Natural killer cell treated with Interleukin-12 subunit alpha and Interleukin-12 subunit beta and Interleukin-15 and Interleukin-18, amount 100 ng/mL, for 72 hours (primary cell): ENCODE results near the gene C6orf136. TPM values are rescaled to one million over a fixed set of nuclear protein-coding genes. Genes with fewer than 3 reads are reported as not detected.

ENCODE experiments used
- ATAC-seq, 2 donors: fragments of 150-1000 bp; cut with Tn5 transposase in 1 of 2; sonication (Bioruptor Pico), chemical (Tn5 transposase) in 1 of 2; 2 replicates each; pipeline ENCODE4 v1.10.0; 2021
- DNase-seq: peaks from one replicate; pipeline ENCODE4 v3.0.0; 2022; ENCODE audit warnings: low spot score
- H3K27ac Mint-ChIP-seq, 2 donors: 1 replicate in 1 of 2; 2 replicates in 1 of 2; pipeline ENCODE4 v1.8.0; 2022; ENCODE audit warnings: mixed read lengths in 2 of 2, mild to moderate bottlenecking in 1 of 2, moderate library complexity in 1 of 2
- H3K27me3 Mint-ChIP-seq, 2 donors: 1 replicate in 1 of 2; 2 replicates in 1 of 2; pipeline ENCODE4 v1.8.0; 2022; ENCODE audit warnings: mixed read lengths in 2 of 2
- H3K36me3 Mint-ChIP-seq: one replicate; pipeline ENCODE4 v1.8.0; 2022; ENCODE audit warnings: mixed read lengths
- H3K4me1 Mint-ChIP-seq, 2 donors: 1 replicate in 1 of 2; 2 replicates in 1 of 2; pipeline ENCODE4 v1.8.0; 2022; ENCODE audit warnings: low read depth in 2 of 2, mixed read lengths in 2 of 2, mild to moderate bottlenecking in 1 of 2
- H3K4me3 Mint-ChIP-seq: one replicate; pipeline ENCODE4 v1.8.0; 2022; ENCODE audit warnings: mixed read lengths
- H3K9me3 Mint-ChIP-seq: 2 replicates; pipeline ENCODE4 v1.8.0; 2022; ENCODE audit warnings: mixed read lengths
- total RNA-seq, 2 donors: library from RNA; stranded (reverse); gene quantifications; one replicate each; pipeline ENCODE4 v1.2.3, GENCODE V29; 2022

C6orf136 gene
- total RNA-seq, 2 donors from 2014 or later, result 29.6 to 32.5 TPM

DNA sequence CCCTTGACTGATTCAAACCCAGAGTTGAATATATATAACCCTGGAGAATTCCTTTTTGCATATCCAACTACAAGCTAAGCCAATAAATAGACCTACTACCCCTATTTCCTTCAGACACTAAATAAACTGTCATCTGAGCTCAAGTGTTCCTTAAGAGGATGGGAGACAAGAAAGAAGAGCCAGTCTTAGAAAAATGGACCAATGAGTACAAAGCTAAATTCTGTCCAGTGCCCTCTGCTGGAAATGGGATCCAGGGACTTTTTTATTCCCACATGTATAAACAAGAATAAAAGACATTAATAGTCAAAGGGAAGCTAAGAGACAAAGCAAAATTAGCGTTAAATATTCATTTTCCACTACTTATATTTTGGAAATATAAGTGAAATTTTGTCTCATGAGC, 34.7 kb upstream of the C6orf136 start:
- no peaks in the 10 kb centered on the region for H3K27me3 Mint-ChIP-seq
- H3K27ac Mint-ChIP-seq, result peak overlapping the region; percentile 42 to 77
- H3K9me3 Mint-ChIP-seq, result no peaks in the 10 kb centered on the region
- H3K4me1 Mint-ChIP-seq, result peaks cover 67 to 72% of the 10 kb centered on the region in 2 donors
- ATAC-seq (no peak), DNase-seq (no peak)
- peaks cover 68% of the 10 kb centered on the region for H3K36me3 Mint-ChIP-seq
- H3K4me3 Mint-ChIP-seq, result no peak overlapping the region

DNA sequence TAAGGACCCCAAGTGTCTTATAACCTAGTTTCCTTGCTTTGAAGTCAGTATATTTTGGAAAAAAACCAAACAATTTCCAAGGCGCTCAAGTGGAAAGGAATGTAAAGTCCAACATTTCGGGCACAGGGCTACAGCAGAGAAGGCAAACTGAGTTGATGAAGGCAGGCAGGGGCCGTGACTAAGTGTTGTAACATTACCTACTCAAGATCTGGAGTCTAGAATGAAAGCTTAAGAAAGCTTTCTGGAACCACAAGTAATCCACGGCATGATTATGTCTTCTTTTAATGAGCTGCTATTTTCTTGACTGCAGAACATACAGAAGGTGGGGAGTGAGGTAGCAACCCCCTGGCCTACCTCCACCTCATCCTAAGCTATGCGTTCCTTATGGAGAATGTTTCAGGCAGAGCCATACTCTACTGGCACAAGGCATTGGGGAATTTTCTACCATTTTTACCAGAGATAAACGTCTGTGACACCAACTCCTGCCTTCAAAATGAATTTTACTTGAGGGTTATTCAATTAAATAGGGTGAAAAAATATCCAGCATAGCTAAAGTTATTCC, 34.2 kb upstream of the C6orf136 start:
- Mint-ChIP-seq H3K27ac (peak overlapping the region; percentile 95 to 98), H3K36me3 (peaks cover 65% of the 10 kb centered on the region), H3K9me3 (no peaks in the 10 kb centered on the region), H3K4me1 (peaks cover 67 to 75% of the 10 kb centered on the region in 2 donors), H3K4me3 (no peak overlapping the region), H3K27me3 (no peaks in the 10 kb centered on the region)
- no peak for DNase-seq
- ATAC-seq, result no peak

DNA sequence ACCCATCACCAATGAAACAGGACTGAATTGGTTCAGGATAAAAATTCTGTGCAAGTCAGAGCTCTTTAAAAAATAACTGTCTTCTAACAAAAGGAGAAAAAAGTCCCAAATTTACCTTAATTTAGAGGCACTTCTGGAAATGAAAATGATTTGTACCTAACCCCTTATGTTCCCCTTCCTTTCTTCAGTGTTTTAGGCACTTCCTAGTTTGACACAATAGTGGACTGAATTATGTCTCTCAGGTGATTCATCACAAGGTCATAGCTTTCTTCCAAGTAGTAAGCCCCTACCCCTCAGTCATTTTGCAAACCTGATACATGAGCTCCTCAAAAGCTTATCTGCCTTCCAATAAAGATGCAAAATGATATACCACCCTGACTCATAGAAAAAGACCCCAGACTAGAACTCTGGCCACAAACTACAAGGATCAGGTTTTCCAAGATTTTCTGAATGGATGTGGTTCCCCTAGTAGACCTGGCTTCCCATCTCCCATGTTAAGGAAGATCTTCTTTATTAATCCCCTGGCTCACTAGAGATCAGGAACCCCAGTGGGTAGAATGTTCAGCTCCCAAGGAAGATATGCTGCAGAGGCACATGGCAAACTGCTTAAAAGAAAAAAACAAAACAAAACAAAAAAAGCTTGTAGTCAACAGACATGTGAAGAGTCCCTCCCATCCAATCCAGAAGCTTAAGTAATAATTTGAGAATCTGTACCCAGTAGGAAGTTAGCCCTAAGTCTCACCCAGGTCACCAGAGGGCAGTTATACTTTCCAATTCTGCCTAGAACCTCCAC, 33.5 kb upstream of the C6orf136 start:
- peak overlapping the region; percentile 95 to 98 for H3K27ac Mint-ChIP-seq
- DNase-seq (no peak), ATAC-seq (no peak)
- no peaks in the 10 kb centered on the region for H3K9me3 Mint-ChIP-seq
- peaks cover 62% of the 10 kb centered on the region for H3K36me3 Mint-ChIP-seq
- no peaks in the 10 kb centered on the region for H3K27me3 Mint-ChIP-seq
- peaks cover 70 to 78% of the 10 kb centered on the region in 2 donors for H3K4me1 Mint-ChIP-seq
- H3K4me3 Mint-ChIP-seq, result peak overlapping the region; percentile 94

DNA sequence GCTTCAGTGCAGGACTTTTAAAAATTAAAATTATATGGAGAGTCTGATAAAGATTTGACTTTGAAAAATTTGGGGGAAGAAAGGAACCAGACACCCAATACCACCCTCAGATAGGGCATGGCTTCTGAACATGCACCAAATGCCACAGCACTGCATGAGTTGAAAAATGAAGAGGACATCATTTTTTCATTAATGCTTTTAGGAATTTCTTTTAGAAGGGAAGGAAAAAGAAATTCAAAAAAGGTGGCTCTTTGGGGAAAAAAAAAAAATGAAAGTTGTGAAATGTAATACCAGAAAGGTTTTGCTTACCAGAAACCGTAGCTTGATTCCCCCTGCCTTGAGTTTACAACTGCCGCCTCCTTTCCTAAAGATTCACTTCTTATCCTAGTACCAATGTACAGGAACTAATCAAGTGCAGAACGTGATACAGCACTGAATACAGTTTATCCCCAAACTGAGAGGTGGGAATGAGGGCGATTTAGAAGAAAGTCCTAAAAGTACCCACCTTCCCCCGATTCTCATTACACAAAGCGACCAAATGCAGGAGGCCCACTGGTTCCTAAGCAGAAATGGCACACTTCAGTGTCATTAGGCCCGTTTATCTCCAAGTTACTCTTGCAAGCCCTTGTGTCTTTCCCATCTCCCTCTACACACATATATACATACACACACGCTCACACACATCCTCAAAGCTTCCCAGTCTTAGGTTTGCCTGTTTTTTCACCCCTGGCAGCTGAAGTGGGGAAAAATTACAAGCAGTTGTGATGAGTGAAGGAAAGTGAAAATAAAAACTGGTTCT, 32.7 kb upstream of the C6orf136 start:
- Mint-ChIP-seq H3K4me1 (peaks cover 70 to 78% of the 10 kb centered on the region in 2 donors), H3K36me3 (peaks cover 54% of the 10 kb centered on the region), H3K4me3 (peak overlapping the region; percentile 94), H3K27me3 (no peaks in the 10 kb centered on the region), H3K27ac (peak overlapping the region; percentile 95 to 98), H3K9me3 (no peaks in the 10 kb centered on the region)
- no peak for ATAC-seq
- no peak for DNase-seq

DNA sequence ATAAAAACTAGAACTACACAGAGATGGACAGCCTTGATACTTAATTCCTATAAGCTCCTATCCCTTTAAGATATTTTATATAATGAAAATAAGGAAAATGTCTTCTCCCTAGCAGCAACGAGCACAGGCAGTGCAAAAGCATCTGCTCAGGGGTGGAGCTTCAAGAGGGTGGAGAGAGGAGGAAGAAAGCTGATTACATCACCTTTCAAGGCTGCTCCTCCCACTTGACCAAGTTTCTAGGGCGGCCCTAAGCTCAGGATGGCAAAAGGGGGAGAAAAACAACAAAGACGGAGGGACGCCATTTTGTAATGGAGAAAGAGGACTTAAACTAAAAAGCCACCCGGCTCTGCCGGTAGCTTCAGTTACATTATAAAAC, 32.1 kb upstream of the C6orf136 start:
- Mint-ChIP-seq H3K27ac (peak overlapping the region; percentile 95 to 98), H3K27me3 (no peaks in the 10 kb centered on the region), H3K36me3 (peaks cover 48% of the 10 kb centered on the region), H3K9me3 (no peaks in the 10 kb centered on the region), H3K4me3 (peak overlapping the region; percentile 94), H3K4me1 (peaks cover 69 to 79% of the 10 kb centered on the region in 2 donors)
- DNase-seq, result peak; percentile 90
- peak; percentile 65 to 72 for ATAC-seq

DNA sequence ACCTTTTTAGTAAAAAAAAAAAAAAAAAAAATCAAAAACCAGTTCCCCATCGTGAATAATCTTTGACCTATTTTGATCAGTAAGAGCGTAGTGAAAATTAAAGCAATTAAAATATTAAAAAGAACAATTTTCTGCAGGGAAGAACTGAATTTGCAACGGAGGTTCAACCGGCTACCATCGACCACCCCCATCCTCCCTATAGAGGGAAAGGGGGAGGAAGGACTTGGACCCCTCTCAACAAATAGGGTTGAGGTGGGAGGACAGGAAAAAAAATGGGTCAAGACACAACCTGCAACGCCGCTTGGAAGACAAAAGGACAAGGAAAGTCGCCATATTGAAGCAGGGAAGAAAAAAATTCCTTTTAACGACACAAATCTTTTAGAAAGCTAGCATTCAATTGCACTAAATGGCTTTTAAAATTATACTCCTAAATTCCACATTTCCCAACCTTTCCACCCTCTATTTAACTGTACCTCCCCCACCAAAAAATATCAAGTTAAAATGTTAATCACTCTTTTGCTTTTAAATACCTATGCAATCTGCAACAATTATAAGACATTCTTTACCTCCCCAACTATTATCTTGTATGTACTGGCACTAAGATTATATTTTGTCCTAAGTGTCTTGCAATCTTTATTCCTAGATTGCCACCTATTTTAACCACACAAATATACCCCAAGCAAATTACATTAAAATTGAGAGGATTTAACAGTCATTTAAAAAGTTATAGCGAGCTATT, 31.5 kb upstream of the C6orf136 start:
- Mint-ChIP-seq H3K27me3 (no peaks in the 10 kb centered on the region), H3K4me1 (peaks cover 69 to 77% of the 10 kb centered on the region in 2 donors), H3K4me3 (peak overlapping the region; percentile 94), H3K9me3 (no peaks in the 10 kb centered on the region), H3K27ac (peak overlapping the region; percentile 95 to 98), H3K36me3 (peaks cover 48% of the 10 kb centered on the region)
- DNase-seq (no peak), ATAC-seq (no peak)

DNA sequence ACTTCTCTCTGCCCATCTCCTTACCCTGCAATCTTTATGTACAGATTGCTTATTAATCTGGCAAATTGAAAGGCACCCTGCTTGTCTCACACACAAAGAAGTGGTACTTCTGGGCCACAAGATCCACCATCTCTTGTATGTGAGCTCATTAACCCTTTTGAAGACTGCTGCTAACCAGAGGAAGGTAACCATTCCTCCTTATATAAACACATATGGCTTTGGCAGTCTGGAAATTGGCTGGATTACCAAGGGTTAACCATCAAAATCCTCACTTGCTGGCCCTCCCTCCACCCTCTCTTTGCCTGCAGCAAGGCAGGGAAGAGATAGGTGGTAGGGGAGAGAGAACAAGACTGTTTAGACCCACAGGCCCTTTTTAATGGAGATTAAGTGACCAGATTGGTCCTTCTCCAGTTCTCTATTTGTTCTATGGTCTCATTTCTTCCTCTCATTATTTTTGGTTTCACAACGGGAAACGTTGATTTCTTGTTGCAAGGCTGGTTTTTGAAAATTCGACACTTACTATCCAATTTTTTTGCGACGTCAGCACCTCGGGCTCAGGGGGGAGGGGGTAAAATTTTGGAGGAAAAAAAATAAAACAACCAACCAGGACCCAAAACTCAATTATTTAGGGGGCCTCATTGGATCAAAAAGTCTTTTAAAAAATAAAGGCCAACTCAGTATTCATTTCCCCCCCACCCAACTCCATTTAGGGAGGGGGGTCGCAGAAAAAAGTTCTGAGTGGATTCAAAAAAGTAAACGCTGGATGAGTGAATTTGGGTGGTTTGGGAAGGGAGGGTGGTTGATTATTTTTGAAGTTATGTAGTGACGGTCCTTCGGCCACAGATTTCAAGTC, 30.7 kb upstream of the C6orf136 start:
- Mint-ChIP-seq H3K27ac (peak overlapping the region; percentile 95 to 98), H3K27me3 (no peaks in the 10 kb centered on the region), H3K9me3 (no peaks in the 10 kb centered on the region), H3K36me3 (peaks cover 45% of the 10 kb centered on the region), H3K4me1 (peaks cover 65 to 71% of the 10 kb centered on the region in 2 donors), H3K4me3 (peak overlapping the region; percentile 94)
- ATAC-seq, result no peak
- DNase-seq, result no peak

DNA sequence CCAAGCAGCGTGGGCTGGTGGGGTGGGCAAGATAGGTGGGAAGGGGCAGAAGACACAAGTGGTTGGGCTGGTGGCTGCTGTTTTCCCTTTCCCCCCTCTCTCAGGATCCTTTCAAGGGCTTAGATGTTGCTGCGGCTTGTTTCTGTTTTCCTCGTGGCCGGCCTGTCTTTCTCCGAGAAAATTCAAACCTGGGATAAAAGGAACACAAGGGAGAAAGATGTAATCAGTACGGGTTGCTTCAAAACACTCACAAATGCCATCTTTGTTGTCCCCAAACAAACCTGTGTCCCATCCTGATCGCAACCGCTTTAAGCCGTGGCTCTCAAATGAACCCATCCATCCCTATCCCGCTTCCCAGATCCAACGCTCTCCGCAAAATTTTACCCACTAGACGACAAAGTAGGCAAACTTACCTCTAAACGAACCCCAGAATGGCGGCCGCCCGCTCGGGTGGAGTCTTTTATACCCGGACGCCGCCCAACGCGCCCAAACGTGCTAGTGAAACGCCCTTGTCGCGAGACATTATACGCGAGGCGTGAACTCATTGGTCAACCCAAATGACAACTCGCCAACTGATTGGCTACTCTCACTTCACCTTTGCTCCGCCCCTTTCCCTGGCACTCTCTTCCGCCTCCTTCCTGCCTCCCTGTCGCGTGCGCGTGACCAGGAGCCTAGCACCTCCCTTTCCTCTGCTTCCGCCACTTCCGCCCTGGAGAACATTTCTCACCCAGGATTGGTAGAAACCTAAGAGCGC, 29.9 kb upstream of the C6orf136 start, which contains the start of gene PPP1R10:
Gene PPP1R10 (minus strand): TSS at position 433 of the 754 bp plus-strand sequence. CDS start 7,299 bp downstream, outside the sequence.
- Mint-ChIP-seq H3K36me3 (peaks cover 37% of the 10 kb centered on the region), H3K4me3 (peak within 1 kb of the TSS; percentile 94), H3K27me3 (no peaks in the 10 kb centered on the region), H3K4me1 (peaks cover 57 to 62% of the 10 kb centered on the region in 2 donors), H3K9me3 (no peaks in the 10 kb centered on the region), H3K27ac (peak within 1 kb of the TSS; percentile 95 to 98)
- peak; percentile 93 for ATAC-seq
- DNase-seq, result peak; percentile 99

DNA sequence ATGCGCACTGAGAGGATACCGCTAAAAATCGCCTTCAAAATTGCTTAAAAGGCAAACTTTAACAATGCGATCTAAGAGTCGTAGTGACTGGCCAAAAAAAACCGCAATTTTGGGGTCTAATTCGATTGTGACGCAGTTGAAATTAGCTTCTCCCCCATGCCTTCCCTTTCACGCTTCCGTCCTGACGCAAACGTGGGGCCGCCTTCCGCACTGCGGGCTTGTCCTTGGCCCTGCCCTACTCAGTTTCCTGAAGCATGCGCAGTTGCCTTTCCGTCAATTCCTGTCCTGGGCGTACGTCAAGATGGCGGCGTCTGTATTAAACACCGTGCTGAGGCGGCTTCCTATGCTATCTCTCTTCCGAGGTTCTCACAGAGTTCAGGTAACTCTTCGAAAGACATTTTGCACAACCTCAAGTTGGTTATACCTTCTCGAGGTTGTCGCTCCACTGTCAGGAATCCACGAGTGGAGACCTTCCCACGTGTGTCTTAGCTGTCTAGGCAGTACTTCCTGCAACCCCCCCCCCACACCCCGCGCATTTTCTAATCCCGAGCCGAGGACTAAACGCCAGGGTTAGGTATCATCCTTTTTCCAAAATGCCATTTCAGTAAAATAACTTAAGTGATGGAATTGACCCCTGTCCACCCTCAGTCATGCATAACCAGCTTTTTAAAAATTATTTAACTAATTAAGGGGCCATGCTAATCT, 29.2 kb upstream of the C6orf136 start, which contains the start of gene MRPS18B:
Gene MRPS18B (plus strand): TSS at position 276 of the 705 bp plus-strand sequence. CDS start 26 bp downstream, at position 302.
- peak; percentile 98 for DNase-seq
- H3K4me3 Mint-ChIP-seq, result peak within 1 kb of the TSS; percentile 94
- ATAC-seq, result peak; percentile 89
- no peaks in the 10 kb centered on the region for H3K9me3 Mint-ChIP-seq
- H3K36me3 Mint-ChIP-seq, result peaks cover 35% of the 10 kb centered on the region
- peaks cover 54 to 59% of the 10 kb centered on the region in 2 donors for H3K4me1 Mint-ChIP-seq
- peak within 1 kb of the TSS; percentile 95 to 98 for H3K27ac Mint-ChIP-seq
- no peaks in the 10 kb centered on the region for H3K27me3 Mint-ChIP-seq

DNA sequence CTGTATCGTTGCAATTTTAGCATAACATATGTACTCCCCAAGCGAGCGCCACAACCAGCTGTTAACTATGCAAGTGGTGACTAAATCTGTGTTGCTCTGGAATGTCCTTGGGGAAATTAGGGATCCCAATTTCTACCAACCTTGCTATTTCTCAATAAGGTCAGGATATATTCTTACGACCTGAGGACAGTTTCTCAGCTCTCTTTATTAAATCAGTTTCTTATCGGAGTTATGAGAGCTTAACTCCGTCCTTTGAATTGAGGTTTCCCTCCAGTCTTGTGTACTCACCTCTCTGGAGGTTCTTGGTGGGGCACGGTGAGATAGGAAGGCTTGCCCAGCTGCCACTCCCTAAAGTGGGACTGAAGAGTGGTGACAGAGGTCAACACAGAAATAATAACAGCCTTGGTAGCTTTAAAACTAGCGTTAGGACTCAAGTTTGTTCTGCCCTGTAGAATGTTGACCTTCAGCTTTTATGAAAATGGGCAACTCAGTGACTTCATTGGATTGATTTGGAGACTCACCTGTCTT, 28.6 kb upstream of the C6orf136 start:
- DNase-seq, result no peak
- Mint-ChIP-seq H3K4me3 (peak overlapping the region; percentile 94), H3K4me1 (peaks cover 51 to 55% of the 10 kb centered on the region in 2 donors), H3K36me3 (peaks cover 34% of the 10 kb centered on the region), H3K27ac (peak overlapping the region; percentile 95 to 98), H3K27me3 (no peaks in the 10 kb centered on the region), H3K9me3 (no peaks in the 10 kb centered on the region)
- no peak for ATAC-seq

DNA sequence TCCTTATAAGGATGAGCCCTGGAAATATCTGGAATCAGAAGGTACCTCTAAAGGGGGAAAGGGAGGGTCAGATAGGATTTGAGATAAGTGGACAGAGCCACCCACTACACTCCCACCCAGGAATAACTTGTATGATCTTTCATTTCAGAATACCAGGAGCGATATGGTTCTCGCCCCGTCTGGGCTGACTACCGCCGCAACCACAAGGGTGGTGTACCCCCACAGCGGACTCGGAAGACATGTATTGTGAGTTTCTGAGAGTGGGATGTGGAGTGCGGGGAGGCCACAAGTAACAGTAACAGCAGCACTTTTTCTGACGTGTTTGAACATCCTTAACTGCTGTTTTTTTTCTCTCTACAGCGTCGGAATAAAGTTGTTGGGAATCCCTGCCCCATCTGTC, 27.4 kb upstream of the C6orf136 start:
- Mint-ChIP-seq H3K4me3 (peak overlapping the region; percentile 94), H3K36me3 (peaks cover 24% of the 10 kb centered on the region), H3K27ac (peak overlapping the region; percentile 95 to 98), H3K27me3 (no peaks in the 10 kb centered on the region), H3K4me1 (peaks cover 40 to 42% of the 10 kb centered on the region in 2 donors), H3K9me3 (no peaks in the 10 kb centered on the region)
- ATAC-seq (no peak), DNase-seq (no peak)
